Stimulated activated CD4-positive, alpha-beta T cell treated with anti-CD3 and anti-CD28 coated beads, Interleukin-4, amount 100 ng/mL, for 48 hours (primary cell): ENCODE results near the gene ARHGAP25.
A peak's percentile ranks its signal among the peaks of the same experiment; 100 is the strongest.

Source experiments
- DNase-seq, 2 donors: peaks; one replicate each; pipeline ENCODE4 v3.0.0-alpha.2; 2020; ENCODE audit warnings: low read depth in 2 of 2

Gene ARHGAP25

DNA sequence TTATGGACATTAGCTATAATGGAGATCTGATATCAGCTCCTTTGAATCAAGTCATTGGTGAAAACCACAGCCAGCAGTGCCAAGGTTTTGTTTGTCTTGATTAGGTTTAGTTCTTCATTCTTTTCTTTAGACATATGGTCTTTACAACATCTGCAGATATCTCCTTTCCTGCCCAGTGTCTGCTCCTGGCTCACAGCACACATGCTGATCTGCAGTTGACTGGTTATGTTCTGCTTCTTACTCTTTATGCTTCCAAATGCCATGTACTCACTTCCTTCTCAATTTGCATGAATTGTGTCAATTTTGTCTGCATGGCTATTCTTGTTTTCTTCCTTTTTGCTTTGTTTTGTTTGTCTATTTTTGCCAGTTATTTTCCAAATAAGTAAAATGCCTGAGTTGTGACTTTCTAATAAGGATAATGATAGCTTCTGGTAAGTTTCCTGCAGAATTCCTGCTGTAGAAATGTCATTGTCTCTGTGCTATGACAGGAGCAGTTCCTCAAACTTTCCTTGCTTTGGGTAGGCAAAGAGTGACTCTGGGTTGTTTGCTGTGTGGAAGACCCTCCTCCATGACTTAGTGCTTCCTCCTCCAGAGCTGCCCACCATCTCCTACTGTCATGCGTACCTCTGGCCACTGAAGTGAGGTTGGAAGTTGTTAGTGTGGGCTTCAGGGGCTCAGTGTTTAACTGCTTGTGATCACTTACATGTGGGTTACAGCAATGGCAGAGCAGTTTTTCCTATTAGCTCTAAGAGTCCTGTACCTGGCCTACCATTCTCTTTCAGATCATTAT is 8.2 kb downstream of the ARHGAP25 start:
- DNase-seq = no peak

DNA sequence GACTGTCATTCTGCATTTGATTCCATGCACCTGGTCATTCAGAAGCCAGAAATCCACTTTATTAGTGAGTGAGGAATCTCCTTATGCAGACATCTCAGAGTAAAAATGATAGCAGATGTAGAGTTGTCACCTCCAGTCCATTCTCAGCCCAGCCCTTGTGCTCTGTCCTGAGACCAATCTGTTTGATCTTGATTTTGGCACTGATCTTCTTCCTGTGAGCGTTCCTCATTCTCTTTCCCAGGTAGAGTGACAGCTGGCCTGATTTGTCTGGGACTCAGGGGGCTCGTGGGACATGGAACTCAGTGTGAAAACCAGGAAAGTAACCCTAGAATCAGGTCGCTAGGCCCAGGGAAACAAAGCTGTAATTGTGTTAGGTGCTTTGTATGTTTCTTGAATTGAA is 8.9 kb downstream of the ARHGAP25 start:
- no peak for DNase-seq

DNA sequence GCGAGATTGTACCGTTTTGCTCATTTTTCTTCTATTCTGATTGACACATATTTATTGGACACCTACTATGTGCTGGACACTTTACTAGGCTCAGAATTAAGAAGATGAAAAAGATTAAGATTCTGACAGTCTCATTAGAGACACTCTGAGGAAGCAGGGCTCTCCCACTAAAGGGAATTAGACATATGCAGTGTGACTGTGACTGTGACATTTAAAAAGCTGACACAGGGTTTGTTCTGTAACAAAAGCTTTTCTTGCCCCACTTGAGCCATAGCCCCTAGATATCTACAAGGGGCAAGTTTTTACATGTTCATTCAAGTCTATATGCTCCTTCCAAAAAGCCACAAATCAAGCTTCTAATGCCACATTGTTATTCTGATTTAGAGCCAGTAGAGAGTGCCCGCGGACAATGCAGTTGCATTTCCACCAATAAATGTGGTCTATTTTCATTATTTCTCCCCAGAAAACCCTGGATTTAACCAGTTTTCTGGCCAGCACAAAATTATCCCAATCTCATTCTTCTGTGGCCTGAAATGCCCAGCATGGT is 9.8 kb downstream of the ARHGAP25 start:
- DNase-seq = no peak

DNA sequence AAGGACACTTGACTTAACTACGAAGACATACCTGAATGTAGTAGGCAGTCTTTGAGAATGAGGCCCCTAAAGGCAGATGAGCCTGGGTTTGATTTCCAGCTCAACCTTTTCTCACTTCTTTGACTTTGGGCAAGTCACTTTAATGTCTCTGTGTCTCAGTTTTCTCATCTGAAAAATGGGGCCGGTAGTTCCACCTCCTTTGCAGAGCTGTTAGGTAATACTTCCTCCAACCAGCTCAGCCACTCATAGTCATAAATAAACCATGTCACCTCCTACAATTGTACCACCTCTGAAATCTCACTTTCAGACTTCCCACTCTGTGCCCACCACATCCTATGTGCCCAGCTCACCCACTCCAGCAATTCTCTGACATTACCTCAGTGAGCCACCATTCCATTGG is 10.4 kb downstream of the ARHGAP25 start:
- DNase-seq = peak in 1 of 2 donors; percentile 44

DNA sequence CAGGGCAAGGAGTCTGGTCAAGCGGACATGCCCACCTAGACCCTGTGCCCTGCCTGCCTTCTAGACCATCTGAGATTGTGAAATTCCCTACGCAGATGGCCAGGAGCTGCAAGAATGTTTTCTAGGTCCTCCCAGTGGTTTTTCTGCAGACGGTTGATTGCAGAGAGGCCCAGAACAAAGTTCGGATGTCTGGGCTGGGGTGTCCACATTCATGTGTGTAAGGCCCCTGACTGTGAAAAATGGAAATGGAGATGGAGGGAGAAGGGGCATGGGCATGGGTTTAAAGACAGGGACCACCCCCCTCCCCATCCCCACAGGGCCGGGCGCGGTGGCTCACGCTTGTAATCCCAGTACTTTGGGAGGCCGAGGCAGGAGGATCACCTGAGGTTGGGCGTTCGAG is 11.8 kb downstream of the ARHGAP25 start:
- no peak for DNase-seq

DNA sequence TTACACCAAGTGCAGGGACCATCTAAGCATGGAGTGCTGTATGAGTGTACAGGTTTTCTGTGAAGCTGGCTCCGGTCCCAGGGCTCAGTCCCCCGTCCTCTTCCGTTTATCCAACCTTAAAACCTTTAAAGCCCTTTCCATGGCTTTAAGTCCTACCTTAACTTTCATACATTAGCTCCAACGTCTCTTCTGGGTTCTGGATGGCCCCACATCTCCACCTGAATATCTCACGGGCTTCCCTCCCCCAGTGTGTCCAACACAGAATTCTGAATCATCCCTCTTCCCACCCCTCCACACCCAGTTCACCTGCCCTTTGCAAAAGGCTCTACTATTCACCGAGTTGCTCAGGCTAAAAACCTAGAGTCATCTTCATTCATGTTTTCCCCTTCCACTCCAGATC is 12.8 kb downstream of the ARHGAP25 start:
- no peak for DNase-seq

DNA sequence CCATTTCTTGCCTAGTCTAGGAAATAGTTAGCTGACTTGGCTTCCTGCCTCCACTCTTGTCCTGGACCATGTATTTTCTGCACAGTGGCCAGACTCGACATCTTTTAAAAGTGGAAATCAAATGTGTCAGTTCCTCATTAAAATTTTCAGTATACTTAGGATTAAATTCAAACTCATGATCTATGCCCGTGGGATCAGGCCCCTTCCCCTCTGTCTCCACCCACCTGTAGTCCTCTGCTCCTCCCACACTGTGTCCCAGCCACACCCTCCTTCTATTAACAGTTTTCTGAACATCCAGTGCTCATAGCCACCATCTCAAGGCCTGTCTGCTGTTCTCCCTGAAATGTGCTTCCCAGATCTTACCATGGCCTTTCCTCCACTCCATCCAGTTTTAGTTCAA is 13.3 kb downstream of the ARHGAP25 start:
- no peak for DNase-seq

DNA sequence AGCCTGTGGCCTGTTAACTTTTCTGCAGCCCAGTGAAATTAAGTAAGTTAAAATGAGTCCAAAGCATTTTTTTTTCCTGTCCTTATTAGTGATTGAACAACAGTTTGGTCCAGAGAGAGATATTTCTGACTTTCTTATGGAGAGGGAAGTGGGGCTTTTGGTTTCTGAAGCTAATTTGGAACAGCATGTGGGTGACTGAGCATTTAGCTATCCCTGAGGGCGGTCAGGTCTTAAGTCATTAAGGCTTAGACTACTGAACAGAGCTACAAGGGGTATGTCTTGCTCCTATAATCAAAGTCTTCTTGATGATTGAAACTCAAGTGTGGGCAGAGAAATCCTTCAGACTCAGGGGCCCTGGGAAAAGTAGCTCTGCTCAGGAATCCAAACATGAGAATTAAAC is 14.0 kb downstream of the ARHGAP25 start:
- no peak for DNase-seq

DNA sequence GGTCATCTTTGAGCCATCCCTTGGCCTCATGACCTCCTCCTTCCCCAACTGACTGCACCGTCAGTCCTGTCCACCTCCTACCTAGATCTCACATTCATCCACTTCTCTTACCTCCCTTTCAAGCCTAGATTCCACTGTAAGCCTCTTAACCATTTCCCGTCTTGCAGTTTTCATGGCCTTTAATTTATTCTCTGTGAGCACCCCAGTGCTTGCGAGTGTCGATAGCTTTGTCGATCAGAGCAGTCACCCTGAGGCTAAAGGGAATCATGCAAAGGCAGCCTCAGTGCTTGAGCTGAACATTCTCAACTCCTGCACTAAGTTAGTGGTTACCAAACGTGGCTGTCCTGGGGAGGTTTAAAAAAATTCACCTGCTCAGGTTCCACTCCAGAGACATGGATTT is 14.7 kb downstream of the ARHGAP25 start:
- DNase-seq = no peak

DNA sequence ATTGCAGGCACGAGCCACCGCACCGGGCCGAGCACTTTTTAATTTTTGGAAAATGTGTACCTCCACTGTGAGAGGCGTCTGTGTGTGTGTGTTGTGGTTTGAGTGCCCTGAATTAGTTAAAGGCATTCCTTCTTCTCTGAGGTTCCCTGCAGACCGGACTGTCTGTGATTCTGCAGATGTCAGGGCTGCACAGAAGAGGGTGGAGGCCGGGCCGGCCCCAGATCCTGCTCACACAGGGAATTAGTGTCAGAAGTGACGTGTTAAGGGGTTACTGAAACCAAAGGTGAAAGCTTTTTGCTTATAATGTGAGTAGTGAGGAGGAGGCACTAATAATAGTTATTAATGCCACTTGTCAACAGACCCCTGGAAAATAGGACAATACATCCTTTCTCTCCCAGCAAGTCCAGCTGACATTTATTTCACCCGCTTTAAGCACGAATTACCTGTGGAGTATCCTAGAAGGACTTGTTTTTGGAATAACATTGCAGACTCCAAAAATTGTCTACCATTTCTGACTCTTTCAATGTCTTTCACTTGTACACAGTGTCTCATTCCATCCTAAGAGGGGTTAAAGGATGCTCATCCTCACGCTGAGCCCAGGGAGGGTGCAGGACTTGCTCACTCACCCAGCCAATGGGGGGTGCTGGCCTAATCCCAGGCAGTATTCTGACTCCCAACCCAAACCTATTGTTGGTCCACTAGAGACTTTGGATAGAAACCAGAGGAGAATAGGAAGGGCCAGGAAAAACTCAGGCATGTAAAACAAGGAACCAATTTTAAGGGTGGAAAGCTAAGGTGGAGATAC is 16.2 kb downstream of the ARHGAP25 start:
- no peak for DNase-seq

DNA sequence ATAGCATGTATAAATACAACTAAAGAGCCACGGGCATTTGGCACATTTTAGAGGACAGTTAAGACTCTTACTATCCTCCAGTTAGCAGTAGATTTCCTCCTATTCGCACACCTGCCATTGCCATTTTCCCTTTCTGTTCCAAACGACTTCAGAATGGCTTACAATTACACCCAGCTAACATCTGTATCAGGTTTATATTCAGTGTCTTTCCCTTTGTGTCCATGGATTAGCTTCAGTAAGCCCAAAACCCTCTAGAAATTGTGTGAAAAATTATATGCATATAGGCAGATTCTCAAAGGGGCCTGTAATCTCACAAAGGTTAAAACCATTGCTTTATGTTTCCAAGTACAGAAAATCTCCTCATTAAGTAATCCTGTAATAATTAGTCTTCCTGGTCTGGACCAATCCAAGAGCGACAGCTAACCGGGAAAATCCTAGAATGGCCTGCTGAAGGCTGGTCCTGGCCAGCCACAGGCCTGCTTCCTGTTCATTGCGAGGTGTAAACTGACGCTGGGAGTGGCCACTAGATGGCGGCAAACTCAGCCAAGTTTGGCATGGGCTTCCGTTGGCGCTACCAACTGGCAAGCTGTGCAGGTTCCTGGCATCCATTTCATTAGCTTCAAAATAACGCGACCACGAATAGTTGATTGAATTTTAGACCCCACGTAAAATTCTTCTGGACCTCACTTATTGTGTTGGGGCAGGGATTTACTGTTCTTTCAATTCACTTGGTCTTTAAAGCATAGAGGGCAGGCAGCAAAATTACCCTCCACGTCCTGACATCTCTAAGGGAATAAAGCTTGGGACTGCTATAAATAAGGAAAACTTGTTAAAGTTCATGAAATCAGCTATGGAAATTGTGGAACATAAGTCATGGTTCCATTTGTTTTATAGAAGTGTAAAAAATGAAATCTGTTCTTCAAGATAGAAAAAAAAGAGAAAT is 17.1 kb downstream of the ARHGAP25 start:
- peak; percentile 89 to 93 for DNase-seq

DNA sequence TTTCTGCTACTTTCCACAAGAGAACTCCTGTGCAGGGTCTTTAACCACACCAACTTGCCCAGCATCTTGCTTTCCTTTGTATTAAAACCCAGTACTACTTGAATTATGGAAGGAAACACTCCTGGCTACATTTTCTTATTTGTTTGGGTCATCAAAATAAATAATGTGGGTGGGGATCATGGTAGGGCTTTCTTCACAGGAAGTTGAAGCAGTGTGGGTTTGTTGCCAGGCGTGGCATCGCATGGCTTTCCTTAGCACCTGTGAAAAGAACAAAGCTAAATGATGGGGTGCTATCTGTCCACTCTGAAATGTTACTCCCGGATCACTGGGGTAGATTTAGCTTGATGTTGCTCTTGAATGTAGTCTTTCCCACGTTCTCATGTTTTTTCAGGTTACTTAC is 18.7 kb downstream of the ARHGAP25 start:
- DNase-seq = no peak

DNA sequence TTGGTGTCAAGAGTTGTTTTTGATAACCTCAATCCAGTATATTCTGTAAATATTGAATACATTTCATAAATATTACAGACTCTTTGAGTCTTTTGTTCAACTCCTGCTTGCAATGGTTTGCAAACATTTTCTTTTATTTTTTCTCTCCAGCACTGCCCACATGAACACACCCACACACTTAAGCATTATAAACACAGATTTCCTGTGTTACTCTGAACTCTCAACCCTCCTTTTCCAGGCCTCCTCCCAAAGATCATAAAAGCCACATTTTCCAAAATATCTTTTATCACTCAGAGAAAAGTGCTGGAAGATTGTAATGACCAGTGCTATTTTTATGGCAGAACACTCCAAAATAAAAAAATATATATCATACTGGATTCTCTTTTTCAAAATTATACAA is 20.5 kb downstream of the ARHGAP25 start:
- DNase-seq = no peak

DNA sequence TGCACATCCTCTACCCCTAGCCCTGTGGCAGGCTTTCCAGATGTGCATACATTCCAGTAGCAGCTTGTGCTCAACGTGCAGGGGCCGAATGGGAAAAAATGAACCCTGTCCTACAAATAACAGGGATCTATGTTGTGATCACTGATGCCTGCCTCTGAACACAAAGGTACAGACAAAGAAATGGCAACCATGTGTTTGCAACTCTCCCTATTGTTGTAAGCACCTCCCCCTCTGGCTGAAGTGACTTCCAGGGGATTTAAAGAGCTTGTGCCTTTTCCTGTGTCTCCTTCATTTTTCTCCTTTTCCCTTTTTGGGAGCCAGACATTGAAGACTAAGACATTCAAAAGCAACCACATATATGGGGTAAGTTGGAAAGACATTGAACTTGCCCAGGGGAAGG is 21.6 kb downstream of the ARHGAP25 start:
- DNase-seq = no peak

DNA sequence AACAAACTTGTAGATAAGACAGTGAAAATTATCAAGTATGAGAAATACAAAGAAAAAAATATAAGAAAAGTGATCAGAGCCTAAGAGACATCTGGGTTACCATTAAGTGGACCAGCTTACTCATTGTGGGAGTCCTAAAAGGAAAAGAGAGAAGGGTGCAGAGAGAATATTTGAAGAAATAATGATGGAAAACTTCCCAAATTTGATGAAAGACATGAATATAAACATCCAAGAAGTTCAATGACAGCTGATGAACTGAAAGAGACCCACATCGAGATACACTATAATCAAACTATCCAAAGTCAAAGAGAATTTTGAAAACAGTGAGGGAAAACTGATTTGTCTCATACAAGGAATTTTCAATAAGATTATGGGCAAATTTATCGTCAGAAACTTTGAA is 22.5 kb downstream of the ARHGAP25 start:
- DNase-seq = no peak

DNA sequence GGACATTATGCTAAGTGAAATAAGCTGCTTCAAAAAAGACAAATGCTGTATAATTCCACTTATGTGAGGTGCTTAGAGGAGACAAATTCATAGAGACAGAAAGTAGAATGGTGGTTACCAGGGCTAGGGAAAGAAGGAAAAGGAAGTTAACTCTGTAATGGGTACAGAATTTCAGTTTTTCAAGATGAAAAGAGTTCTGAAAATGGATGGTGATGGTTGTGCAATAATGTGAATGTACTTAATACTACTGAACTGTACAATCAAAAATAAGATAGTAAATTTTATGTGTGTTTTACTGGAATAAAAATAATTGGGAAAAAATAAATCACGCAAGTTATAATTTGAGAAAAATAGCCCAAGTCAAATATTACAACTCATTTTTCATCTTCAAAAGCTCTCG is 27.5 kb downstream of the ARHGAP25 start:
- no peak for DNase-seq

DNA sequence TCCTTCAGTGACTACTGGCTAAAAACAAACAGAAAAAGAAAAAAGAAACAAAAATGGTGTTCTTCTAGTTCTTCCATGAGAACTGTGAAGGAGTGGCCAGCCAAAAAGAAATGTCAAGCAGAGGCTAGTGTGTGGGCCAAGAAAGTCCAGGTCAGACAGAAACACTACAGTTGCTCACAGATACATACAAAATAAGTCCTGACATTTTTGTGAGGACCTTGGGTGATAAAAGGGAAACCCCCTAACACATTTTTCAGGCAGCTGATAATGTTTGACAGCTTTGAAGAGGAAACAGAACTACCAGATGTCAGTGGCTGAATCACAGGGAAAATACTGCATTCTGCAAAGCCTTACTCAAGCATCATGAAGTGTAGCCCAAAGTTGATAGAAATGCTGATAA is 28.1 kb downstream of the ARHGAP25 start:
- no peak for DNase-seq

DNA sequence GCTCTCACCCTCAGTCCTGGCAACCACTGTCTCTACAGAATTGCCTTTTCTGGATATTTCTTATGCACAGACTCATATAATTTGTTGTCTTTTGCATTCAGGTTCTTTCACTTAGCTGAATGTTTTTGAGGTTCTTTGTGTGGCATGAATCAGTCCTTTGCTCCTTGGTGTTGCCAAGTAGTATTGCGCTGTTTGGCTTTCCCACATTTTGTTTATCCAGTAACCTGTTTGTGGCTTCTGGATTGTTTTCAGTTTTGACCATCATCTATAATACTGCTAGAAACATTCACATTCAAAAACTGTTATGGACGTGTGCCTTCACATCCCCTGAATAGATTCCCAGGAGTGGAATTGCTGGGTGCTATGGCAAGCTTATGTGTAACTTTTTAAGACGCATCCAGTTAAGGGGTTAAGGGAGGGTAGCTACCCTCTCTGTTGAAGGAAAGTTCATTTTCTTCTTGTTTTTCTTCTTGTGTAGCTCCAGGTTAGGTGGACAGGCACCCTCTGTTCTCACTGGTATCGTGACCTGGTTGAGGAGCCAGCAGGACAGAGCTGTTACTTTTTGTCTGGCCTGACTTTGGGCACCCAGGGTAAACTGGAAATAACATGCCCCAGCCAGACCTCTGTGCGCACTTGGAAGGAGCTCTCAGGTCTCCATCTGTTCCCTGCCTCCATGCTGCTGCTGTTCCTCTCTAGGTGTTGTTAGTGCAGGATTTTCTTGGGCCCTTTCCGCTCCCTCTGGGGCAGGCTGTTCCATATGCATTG is 29.6 kb downstream of the ARHGAP25 start:
- no peak for DNase-seq

DNA sequence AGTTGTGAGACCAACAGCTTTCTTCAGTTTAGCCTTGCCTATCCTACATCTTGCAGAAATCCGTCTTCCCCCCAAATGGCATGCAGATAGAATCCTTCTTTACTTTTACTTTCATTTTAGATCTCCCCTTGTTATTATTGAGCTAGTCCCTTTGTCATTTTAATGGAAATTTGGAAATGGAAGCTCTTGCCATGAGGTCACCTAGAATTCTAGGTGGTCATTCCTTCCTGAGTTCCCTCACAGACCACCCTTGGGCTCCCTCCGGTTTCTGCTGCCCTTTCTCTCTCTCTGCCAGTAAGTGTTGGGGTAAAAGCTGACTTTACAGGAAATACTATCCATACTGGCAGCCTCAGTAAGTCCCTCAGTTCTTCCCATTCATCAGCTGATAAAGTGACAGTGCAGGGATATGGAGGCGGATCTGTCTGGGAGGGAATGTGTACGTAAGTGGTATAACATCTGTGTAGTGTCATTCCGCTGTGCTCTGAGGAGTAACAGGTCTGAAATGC is 30.2 kb downstream of the ARHGAP25 start:
- no peak for DNase-seq

DNA sequence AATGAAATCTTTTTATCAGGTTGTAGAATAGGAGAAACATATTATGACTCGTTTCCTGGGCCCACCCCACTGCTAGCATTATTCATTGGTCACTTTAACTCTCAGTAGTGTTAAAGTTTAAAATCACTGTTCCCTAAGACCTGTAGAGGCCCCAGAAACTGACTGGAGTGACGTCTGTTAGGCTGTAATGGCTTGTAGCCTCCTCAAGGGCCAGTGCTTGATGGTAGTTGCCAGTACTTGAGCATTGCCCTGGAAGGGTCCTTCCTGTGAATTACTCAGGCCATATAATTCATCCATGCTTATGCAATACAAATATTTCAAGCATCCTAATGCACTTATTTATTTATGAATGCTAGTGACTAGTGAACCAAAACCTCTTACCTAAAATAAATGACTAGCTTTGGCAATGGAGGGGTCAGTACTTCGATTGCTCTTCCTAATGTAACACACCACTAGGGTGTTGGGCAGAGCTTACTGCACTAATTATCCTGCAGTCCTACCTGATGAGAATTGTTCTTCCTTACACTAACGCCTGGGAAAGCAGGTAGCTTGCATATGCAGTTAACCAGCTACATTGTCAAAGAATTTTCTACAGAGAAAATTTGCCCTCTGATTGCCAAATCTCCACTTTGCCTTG is 31.2 kb downstream of the ARHGAP25 start:
- no peak for DNase-seq
